Adrenal gland (tissue), 12 donors: ENCODE results near the gene C12orf57. TPM values are rescaled to one million over a fixed set of nuclear protein-coding genes. Genes with fewer than 3 reads are reported as not detected.

Source experiments
- DNase-seq, 7 donors: peaks; one replicate each; pipeline ENCODE4 v3.0.0-alpha.2; 2019 to 2020
- H3K27ac ChIP-seq, 5 donors: fragments of 200-600 bp; sonication (generic) in 4 of 5; 1 replicate in 3 of 5; 2 replicates in 2 of 5; pipeline versions ENCODE4 v1.5.1 to v1.8.0; 2016 to 2020; ENCODE audit warnings: mild to moderate bottlenecking in 1 of 5
- H3K27me3 ChIP-seq: fragments of 200-600 bp; 2 replicates; pipeline ENCODE4 v1.8.0; 2021
- H3K36me3 ChIP-seq, 2 donors: fragments of 200-600 bp; replicated peaks in 1 of 2; 1 replicate in 1 of 2; 2 replicates in 1 of 2; pipeline versions ENCODE4 v1.5.1 to v1.8.0; 2018 to 2022
- H3K4me1 ChIP-seq, 2 donors: fragments of 200-600 bp; replicated peaks in 1 of 2; 1 replicate in 1 of 2; 2 replicates in 1 of 2; pipeline versions ENCODE4 v1.5.1 to v1.8.0; 2018 to 2021
- H3K4me3 ChIP-seq, 4 donors: fragments of 200-600 bp; sonication (generic) in 3 of 4; one replicate each; pipeline ENCODE4 v1.5.1; 2016 to 2018
- H3K9me3 ChIP-seq, 3 donors: fragments of 200-600 bp; sonication (generic) in 1 of 3; replicated peaks in 1 of 3; 1 replicate in 2 of 3; 2 replicates in 1 of 3; pipeline versions ENCODE4 v1.5.1 to v1.8.0; 2016 to 2021
- CTCF ChIP-seq, 6 experiments: fragments of 450-650 bp in 4 of 6; fragments of 200-600 bp in 2 of 6; sonication (generic) in 1 of 6; IDR thresholded peaks; 1 replicate in 5 of 6; 2 replicates in 1 of 6; pipeline versions ENCODE4 v1.5.1 to v1.8.0; 2016 to 2021; ENCODE audit warnings: antibody characterized with exemption in 6 of 6, mild to moderate bottlenecking in 2 of 6, moderate library complexity in 1 of 6
- POLR2A ChIP-seq, 2 donors: fragments of 450-650 bp; IDR thresholded peaks; one replicate each; pipeline ENCODE4 v1.6.1; 2017; ENCODE audit warnings: antibody characterized with exemption in 2 of 2, mild to moderate bottlenecking in 2 of 2, moderate library complexity in 1 of 2
- WGBS, 4 donors: extraction: QIAGEN DNeasy Blood & Tissue Kit in 2 of 4; methylation state at CpG; one replicate each; pipeline versions ENCODE4 v1.1.5 to v1.1.7; 2013 to 2017; 5-methylcytosine and 5-hydroxymethylcytosine counted together
- intact Hi-C, 2 donors: fragments of 100-400 bp; cut with DNase I; formaldehyde crosslinking; loops; one replicate each; pipeline versions ENCODE4 v1.14.1 to v1.15.0; 2022 to 2023
- polyA plus RNA-seq, 3 donors: library from polyadenylated mRNA; stranded (reverse); fragments of 200-250 nt in 2 of 3; fragments of 350-450 nt in 1 of 3; fragmentation: Illumina TruSeq in 1 of 3; extraction: RNeasy Lipid Tissue Mini Kit (QIAGEN cat#74804) in 1 of 3; gene quantifications; one replicate each; pipeline ENCODE4 v1.2.3, GENCODE V29; 2013 to 2014
- total RNA-seq, 9 donors: library from RNA; depleted of rRNA in 4 of 9; stranded (reverse); fragments of >200 nt in 4 of 9; fragments of 120-200 nt in 1 of 9; fragmentation: NEBNext Ultra II Directional in 1 of 9; extraction: Animal tissue kit (Norgen Biotek cat#: 25700) in 1 of 9; gene quantifications; one replicate each; pipeline versions ENCODE4 v1.1.0 to v1.2.4, GENCODE V29; 2013 to 2023
- donor health status: healthy with polysubstance abuse.
- donor health status: Bipolar disorder and iron deficiency.
- donor health status: DM: yes; HTN: yes; CAD: no.
- donor health status: DM: no; HTN: no; CAD: no.
- donor health status: DM: no; HTN: no; CAD: no.
- donor health status: DM: yes; HTN: yes; CAD: no.

The C12orf57 gene
- total and polyA plus RNA-seq, 12 donors = 58.4 to 505 (median 277) TPM

GRCh38 chr12:6935371-6936193 is 8.2 kb upstream of the C12orf57 start:
- 56 to 67% (median 58%) methylated on average over 8 to 14 of the region's 14 CpGs for WGBS, 4 donors
- DNase-seq = peak in 4 of 7 donors; percentile 29 to 65 (median 46)
- TF ChIP-seq POLR2A (IDR thresholded peaks at IDR 0.05) (peak in 1 of 2 donors; percentile 15), CTCF (IDR thresholded peaks at IDR 0.05) (no peak)
- Histone ChIP-seq H3K4me1 (peaks cover 20 to 59% of the 10 kb centered on the region in 2 donors), H3K9me3 (no peaks in the 10 kb centered on the region), H3K36me3 (peaks cover 0 to 30% of the 10 kb centered on the region in 2 donors), H3K27me3 (no peaks in the 10 kb centered on the region), H3K4me3 (no peak overlapping the region), H3K27ac (peak overlapping the region in 2 of 5 donors; percentile 43 to 57)
- intact Hi-C loops = no loop called here

- intact Hi-C loops = no loop called here
- no peaks in the 10 kb centered on the region for H3K9me3 ChIP-seq
- WGBS, 4 donors = 79 to 95% (median 91%) methylated on average over 3 of the region's 3 CpGs
- peaks cover 15 to 57% of the 10 kb centered on the region in 2 donors for H3K4me1 ChIP-seq
- H3K27me3 ChIP-seq = no peaks in the 10 kb centered on the region
- peak overlapping the region in 2 of 5 donors; percentile 57 to 96 for H3K27ac ChIP-seq
- peak in 1 of 7 donors; percentile 28 for DNase-seq
- H3K4me3 ChIP-seq = no peak overlapping the region
- TF ChIP-seq CTCF (IDR thresholded peaks at IDR 0.05) (no peak), POLR2A (IDR thresholded peaks at IDR 0.05) (peak in 1 of 2 donors; percentile 0)
- H3K36me3 ChIP-seq = peaks cover 0 to 30% of the 10 kb centered on the region in 2 donors
Measured at GRCh38 chr12:6936194-6936635, 7.6 kb upstream of the C12orf57 start.

GRCh38 chr12:6936636-6937480 is 7.0 kb upstream of the C12orf57 start:
- peaks cover 15 to 60% of the 10 kb centered on the region in 2 donors for H3K4me1 ChIP-seq
- intact Hi-C loops = no loop called here
- no peaks in the 10 kb centered on the region for H3K9me3 ChIP-seq
- no peak for TF ChIP-seq POLR2A (IDR thresholded peaks at IDR 0.05)
- TF ChIP-seq CTCF (IDR thresholded peaks at IDR 0.05) = peak in 1 of 6 experiments; percentile 1
- peak overlapping the region in 2 of 4 donors; percentile 31 to 65 for H3K4me3 ChIP-seq
- H3K27ac ChIP-seq = peak overlapping the region in 4 of 5 donors; percentile 82 to 96 (median 90)
- H3K36me3 ChIP-seq = peaks cover 0 to 30% of the 10 kb centered on the region in 2 donors
- 26 to 50% (median 30%) methylated on average over 20 to 36 of the region's 36 CpGs for WGBS, 4 donors
- H3K27me3 ChIP-seq = no peaks in the 10 kb centered on the region
- peak in 5 of 7 donors; percentile 38 to 73 (median 53) for DNase-seq
